HG03280 (cell line): Measurements from ENCODE around the gene FCSK.

Experiments
- ATAC-seq: cut with Tn5 transposase; IDR thresholded peaks from one replicate; pipeline ENCODE4 v1.9.1; 2021; ENCODE audit warnings: mild to moderate bottlenecking, moderate library complexity; ENCODE audit not compliant: unreplicated experiment

FCSK gene

DNA sequence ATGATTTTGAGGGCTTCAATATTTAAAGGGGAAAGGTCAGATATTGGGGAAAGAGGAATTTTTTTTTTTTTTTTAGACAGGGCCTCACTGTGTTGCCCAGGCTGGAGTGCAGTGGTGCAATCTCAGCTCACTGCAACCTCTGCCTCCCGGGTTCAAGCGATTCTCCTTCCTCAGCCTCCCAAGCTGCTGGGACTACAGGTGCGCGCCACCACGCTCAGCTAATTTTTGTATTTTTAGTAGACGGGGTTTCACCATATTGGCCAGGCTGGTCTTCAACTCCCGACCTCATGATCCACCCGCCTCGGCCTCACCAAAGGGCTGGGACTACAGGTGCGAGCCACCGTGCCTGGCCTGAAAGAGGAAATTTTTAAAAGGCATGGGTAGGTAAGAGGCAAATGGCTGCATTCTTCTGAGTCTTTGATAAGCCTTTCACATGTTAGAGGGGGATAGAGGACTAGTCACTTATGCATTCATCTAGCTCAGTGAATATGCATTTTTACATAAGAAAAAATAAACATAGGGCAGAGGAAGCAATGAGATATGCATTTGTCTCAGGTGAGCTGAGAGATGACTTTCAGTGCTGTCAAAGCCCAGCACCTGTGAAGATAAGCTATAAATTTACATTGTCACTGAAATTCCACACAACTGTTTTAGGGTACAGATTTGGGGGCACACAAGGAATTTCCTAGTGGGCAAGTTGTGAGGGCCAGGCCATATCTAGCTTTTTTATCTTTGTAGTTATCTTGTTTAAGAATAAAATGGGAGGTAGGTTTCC, 1.1 kb upstream of the FCSK start:
- no peak for ATAC-seq

DNA sequence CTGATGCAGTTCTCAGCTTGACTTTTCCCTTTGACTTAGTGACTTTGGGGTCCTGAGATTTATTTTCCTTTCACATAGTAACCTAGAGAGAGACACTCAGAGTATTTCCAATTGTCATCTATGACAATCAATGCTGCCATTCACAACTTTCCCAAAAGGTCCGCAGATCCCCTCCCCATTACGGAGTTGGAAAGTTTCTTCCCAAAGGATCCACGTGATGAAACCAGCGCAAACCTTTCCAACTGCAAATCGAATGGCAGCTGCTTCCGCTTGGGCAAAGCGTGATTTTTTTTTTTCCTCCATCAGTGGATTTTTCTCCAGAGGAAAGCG, 538 bp upstream of the FCSK start:
- ATAC-seq = no peak

DNA sequence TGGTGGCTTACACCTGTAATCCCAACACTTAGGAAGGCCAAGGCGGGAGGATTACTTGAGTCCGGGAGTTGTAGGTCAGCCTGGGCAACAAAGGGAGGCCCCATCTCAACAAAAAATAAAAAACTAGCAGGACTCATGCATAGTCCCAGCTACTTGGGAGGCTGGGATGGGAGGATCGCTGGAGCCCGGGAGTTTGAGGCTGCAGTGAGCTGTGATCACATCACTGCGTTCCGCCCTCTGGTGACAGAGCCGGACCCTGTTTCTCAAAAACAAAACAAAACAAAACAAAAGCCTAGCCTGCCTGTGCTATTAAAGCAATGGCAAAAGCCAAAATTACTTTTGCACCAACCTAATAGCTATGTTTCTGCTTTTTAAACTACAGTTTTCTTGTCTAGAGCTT, 1.5 kb downstream of the FCSK start:
- ATAC-seq = no peak

DNA sequence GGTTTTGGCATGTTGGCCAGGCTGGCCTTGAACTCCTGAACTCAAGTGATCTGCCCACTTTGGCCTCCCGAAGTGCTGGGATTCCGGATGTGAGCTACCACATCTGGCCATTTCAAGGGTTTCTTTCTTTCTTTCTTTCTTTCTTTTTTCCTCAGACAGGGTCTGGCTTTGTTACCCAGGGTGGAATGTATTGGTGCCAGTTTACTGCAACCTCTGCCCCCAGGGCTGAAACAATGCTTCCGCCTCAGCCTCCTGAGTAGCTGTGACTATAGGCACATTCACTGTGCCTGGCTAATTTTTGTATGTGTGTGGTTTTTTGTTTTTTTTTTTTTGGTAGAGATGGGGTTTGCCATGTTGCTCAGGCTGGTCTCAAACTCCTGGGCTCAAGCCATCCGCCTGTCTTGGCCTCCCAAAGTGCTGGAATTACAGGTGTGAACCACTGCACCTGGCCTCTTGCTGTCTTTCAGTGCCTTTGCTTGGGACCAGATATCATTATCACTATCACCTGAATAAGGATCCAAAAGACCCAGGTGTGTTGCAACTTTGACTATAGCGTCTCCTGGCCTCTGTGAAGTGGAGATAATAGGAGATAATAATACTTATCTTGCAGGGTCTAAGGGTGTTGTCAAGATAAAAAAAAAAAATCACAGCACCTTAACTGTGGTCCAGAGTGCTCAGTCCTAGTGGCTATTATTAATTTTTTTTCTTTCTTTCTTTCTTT, 3.2 kb downstream of the FCSK start:
- no peak for ATAC-seq

DNA sequence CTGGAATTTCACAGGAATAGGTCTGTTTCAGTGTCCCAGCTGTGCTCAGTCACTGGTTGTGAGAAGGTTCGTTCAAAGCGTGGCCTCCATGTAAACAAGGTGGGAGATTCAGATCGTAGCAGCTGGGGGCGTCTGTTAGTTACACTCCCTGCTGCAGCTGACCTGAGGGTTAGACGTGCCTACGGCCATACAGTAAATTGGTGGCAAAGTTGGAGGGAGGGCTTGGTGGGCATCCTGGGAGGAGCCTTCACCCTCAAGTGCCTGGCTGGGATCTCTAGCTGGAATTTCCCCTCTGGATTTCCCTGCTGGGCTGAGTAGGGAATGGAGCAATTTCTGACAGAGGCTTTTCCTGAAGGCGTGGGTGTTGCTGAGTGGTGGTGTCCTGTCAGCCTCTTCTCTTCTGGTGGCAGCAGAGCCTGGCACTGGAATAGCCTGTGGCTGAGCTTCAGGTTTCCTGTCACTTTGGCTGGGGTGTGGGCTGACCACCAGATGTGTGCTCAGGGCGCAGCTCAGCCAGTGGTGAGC, 6.4 kb downstream of the FCSK start:
- no peak for ATAC-seq

DNA sequence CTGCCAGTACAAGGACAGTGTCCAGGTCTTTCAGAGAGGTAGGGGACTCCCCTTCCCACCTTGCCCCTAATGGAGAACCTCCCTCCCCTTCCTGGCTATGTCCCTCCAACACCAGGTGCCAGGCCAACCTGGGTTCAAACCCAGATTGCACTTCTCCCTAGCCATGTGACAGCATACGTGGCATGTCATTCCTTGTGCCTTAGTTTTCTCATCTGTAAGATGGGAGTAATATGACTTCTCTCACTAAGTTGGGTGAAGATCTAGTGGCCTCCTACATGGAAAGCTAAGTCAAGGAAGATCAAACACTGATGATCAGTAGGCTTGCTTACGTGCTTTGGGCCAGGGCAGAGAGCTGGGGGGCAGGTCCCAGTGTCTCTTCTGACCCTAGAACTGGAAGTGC, 8.8 kb downstream of the FCSK start:
- ATAC-seq = no peak

DNA sequence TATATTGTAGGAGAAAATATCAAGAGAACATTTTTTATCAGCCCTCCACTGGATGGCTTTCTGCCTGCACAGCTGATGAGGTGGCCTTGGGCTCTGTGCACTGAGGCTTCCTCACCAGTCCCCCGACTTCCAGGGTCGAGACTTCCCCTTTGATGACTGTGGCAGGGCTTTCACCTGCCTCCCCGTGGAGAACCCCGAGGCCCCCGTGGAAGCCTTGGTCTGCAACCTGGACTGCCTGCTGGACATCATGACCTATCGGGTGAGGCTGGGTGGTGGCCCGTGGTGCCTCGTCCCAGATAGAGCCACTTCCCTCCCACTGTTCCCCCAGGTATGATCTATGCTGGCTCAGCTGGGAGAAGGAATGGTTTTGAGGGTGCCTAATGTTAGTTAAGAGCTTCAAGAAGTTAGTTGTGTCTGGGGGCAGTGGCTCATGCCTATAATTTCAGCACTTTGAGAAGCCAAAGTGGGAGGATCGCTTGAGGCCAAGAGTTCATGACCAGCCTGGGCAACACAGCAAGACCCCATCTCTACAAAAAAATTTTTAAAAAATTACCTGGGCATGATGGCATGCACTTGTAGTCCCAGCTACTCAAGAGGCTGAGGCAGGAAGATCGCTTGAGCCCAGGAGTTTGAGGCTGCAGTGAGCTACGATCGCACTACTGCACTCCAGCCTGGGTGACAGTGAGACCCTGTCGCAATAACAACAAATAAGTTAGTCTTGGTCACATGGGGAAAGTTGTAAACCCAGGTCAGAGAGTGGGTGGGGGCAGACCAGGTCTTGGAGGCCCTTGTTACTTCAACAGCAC, 11.8 kb downstream of the FCSK start:
- no peak for ATAC-seq

DNA sequence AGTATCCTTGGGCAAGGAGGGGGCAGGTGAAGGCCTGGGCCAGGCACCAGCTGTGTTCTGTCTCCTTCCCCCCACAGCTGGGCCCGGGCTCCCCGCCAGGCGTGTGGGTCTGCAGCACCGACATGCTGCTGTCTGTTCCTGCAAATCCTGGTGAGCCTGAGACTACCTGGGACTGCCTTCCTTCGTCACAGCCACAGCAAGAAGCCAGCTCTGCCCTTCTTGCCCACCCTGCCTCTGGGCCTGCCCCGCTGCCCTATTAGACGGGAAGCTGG, 12.3 kb downstream of the FCSK start:
- no peak for ATAC-seq

DNA sequence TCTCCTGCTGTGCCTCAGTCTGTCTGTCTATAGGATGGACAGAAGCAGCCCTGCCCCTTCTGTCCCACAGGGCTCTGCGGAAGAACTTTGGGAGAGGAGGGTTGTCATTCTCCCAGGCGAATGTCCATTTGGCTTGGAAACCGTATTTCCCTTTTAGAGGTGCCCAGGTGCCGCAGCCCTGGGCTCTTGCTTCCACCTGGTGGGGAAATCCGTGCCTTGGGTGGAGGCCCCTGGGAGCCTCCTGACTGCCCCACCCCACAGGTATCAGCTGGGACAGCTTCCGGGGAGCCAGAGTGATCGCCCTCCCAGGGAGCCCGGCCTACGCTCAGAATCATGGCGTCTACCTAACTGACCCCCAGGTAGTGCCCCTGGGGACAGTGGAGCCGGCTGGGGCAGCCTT, 12.7 kb downstream of the FCSK start:
- no peak for ATAC-seq

DNA sequence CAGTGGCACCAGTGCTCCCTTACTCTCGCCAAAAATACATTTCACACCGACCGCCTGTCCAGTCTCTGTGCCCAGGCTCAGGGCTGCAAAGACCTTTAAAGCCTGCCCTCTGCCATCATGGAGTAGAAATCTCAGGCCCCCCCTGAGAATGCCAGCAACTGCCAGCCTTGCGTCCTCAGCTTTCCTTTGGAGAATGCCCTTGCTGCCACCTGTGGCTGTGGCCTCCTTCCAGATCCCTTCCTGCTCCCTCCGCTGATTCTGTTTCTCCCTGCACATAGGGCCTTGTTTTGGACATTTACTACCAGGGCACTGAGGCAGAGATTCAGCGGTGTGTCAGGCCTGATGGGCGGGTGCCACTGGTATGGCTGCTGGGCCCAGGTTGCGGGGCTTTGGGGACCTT, 13.2 kb downstream of the FCSK start:
- ATAC-seq = no peak

DNA sequence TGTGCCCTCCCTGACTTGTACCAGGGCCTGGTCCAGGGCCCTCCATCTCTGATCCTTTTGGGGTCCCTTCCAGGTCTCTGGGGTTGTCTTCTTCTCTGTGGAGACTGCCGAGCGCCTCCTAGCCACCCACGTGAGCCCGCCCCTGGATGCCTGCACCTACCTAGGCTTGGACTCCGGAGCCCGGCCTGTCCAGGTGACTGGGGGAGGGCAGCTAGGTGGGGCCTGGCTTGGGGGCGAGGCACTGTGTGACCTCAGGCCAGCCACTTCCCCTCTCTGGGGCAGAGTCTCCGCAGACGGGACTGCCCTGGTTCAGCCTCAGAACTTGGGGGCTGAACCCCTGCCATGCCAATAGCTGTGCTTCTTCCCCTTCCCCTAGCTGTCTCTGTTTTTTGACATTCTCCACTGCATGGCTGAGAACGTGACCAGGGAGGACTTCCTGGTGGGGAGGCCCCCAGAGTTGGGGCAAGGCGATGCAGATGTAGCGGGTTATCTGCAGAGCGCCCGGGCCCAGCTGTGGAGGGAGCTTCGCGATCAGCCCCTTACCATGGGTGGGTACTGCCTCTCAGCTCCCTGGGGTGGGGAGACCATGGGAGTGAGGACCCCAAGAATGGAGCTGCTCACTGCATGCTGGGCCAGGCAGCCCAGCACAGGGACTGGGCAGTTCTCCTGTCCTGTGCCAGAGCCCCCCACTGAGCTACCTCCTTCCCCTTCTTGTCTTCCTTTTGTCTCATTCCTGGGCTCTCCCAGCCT, 14.6 kb downstream of the FCSK start:
- ATAC-seq = no peak

DNA sequence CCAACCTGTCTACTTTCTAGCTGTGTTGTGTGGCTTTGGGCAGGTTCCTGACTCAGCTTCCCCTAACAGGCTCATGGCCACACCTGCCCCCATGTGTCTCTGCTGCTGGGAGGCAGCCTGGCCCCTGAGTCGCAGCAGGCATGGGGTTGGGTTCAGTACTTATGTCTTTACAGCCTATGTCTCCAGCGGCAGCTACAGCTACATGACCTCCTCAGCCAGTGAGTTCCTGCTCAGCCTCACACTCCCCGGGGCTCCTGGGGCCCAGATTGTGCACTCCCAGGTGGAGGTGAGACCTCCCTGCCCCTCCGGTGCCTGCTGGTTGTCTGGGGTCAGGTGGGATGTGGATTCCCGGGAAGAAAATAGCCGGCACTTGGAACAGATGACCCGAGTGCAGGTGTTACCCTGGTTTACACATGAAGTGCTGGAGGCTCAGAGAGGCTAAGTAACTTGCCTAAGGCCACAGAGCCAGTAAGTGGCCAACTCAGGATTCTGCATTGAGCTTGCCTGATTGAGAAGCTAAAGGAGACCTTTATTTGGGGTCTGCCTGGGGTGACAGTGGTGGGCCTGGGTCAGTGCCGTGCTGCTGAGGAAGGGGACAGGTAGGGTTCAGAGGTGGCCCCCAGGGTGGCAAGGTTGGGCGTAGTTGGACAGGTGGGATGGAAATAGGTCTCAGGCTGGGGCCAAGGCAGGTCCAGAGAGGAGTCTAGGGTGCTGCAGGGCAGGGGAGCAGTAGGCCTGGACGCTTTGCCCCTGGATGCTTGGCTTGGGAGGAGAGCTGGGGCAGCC, 15.9 kb downstream of the FCSK start:
- no peak for ATAC-seq

DNA sequence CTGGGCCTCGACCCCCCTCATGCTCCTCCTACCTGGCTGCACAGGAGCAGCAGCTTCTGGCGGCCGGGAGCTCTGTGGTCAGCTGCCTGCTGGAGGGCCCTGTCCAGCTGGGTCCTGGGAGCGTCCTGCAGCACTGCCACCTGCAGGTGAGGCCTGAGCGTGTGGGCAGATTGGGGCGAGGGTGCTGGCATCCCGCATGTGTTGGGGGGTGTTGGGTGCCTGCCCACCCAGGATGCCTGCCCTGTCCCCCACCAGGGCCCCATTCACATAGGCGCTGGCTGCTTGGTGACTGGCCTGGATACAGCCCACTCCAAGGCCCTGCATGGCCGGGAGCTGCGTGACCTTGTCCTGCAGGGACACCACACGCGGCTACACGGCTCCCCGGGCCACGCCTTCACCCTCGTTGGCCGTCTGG, 16.5 kb downstream of the FCSK start:
- no peak for ATAC-seq

DNA sequence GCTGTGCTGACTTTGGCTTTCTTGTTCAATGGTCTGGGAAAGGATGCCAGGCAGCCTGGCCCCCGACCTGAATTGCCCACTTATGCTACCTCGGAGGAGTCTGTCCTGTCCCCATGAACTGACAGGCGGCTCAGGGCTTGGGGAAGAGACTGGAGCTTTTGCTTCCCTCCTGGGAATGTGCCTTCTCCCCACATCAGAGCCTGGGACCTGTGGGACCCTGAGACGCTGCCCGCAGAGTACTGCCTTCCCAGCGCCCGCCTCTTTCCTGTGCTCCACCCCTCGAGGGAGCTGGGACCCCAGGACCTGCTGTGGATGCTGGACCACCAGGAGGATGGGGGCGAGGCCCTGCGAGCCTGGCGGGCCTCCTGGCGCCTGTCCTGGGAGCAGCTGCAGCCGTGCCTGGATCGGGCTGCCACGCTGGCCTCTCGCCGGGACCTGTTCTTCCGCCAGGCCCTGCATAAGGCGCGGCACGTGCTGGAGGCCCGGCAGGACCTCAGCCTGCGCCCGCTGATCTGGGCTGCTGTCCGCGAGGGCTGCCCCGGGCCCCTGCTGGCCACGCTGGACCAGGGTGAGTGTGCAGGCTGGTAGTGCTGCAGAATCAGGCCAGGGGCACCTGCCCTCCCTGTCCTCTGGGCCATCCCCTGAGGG, 18.5 kb downstream of the FCSK start:
- no peak for ATAC-seq

DNA sequence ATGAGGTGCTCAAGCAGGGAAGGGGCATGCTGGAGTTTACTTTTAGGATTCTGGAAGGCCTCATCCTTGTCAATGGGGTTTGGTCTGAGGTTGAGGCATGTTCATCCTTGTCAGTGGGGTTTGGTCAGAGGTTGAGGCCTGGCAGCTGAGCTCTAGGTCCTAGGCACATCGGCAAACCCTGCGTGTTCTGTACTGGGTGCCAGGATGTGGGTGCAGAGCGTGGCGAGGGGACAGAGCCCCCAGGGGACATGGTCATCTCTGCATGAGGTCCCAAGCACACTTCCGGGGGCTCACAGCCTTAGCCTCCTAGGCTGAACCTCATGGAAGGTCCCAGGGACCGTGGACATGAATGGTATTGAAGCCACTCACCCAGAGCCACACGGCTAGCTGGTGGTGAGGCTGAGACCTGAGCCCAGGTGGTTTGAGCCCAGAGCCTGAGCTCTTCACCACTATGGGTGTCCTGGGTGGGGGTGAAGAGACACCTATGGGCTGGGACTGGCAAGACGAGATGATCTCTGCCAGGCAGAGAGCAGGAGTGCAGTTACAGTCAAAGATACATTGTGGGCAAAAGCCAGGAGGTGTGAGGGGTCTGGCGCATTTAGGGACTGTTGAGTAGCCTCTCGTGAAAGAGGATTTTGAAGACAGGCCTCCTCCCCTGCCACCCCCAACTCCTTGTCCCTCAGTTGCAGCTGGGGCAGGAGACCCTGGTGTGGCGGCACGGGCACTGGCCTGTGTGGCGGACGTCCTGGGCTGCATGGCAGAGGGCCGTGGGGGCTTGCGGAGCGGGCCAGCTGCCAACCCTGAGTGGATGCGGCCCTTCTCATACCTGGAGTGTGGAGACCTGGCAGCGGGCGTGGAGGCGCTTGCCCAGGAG, 19.3 kb downstream of the FCSK start:
- no peak for ATAC-seq

DNA sequence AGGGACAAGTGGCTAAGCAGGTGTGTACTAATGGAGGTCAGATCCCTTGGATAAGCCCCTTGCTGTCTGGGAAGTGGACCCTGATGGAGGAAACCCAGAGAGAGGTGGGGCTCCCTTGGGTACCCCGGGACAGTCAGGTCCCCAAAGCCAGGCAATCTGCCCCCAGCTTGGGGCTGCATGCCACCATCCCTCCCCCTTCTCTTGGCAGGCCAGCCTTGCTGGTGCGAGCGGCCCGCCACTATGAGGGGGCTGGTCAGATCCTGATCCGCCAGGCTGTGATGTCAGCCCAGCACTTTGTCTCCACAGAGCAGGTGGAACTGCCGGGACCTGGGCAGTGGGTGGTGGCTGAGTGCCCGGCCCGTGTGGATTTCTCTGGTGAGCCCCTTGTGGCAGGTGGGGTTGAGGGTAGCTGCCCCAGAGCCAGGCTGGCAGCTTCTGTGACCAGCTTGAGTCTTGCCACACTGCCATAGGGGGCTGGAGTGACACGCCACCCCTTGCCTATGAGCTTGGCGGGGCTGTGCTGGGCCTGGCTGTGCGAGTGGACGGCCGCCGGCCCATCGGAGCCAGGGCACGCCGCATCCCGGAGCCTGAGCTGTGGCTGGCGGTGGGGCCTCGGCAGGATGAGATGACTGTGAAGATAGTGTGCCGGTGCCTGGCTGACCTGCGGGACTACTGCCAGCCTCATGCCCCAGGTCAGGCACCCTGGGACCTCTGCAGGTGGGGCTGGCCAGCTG, 20.1 kb downstream of the FCSK start:
- no peak for ATAC-seq

DNA sequence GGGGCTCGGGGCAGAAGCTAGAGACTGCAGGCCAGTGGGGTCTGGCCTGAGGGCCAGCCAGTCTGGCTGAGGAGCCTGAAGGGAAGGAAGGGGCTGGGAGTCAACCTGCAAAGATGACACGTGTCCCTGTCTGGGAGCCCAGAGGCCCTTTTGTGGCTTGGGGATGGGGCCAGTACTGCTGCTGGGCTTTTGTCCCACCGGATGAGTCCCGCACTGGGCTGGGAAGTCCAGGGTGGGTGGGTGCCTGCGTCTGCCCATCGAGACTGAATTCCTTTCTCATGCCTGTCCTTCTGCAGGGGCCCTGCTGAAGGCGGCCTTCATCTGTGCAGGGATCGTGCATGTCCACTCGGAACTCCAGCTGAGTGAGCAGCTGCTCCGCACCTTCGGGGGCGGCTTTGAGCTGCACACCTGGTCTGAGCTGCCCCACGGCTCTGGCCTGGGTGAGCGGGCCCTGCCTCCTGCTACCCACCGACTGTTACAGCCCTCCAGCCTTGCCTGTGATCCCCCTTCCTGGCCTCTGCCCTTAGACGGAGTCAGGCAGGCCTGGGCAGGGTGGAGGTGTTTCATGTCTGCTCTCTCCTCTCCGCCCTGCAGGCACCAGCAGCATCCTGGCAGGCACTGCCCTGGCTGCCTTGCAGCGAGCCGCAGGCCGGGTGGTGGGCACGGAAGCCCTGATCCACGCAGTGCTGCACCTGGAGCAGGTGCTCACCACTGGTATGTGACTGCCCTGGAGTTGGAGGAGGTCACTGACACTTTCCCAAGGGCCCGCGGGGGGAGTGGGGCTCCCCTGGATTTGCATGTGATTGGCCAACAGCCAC, 20.9 kb downstream of the FCSK start:
- no peak for ATAC-seq
